Measurements from ENCODE around the gene CBARP.

DNA sequence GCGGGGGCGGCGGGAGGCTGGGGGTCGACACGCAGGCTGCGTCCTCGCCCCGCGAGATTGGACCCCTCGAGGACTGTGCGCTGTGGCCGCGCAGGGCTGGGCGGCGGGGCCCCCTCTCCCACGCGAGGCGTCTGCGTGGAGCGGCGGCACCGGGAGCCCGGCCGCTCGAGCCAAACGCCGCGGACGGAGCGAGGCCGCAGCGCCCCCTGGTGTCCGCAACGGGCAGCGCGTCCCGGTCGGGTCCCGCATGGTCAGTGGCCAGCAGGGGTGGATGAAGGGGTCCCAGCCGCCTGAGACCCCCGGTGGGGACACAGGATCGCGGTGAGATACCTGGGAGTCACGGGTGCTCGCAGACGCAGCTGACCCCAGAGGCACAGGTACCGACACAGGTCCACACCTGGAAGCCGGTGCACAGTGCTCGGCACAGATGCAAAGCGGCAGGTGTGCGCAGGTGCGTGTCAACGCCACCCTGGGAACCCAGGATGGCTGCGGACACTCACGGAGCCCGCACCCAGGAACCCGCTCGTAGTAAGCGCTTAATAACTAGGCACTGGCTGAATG is 29.2 kb upstream of the CBARP start:
- TF ChIP-seq, protein P1, sequence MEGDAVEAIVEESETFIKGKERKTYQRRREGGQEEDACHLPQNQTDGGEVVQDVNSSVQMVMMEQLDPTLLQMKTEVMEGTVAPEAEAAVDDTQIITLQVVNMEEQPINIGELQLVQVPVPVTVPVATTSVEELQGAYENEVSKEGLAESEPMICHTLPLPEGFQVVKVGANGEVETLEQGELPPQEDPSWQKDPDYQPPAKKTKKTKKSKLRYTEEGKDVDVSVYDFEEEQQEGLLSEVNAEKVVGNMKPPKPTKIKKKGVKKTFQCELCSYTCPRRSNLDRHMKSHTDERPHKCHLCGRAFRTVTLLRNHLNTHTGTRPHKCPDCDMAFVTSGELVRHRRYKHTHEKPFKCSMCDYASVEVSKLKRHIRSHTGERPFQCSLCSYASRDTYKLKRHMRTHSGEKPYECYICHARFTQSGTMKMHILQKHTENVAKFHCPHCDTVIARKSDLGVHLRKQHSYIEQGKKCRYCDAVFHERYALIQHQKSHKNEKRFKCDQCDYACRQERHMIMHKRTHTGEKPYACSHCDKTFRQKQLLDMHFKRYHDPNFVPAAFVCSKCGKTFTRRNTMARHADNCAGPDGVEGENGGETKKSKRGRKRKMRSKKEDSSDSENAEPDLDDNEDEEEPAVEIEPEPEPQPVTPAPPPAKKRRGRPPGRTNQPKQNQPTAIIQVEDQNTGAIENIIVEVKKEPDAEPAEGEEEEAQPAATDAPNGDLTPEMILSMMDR (IDR thresholded peaks at IDR 0.05; ENCODE audit: insufficient read depth, low read length, poor library complexity, severe bottlenecking): peak; percentile 96
- no peak for TF ChIP-seq EZH2phosphoT487 (conservative IDR thresholded peaks at IDR 0.05; ENCODE audit: low read length)

Data from SU-DHL-6 (cell line).